K562 (cell line): Measurements from ENCODE around the gene INPP5K. TPM values are rescaled to one million over a fixed set of nuclear protein-coding genes. Genes with fewer than 3 reads are reported as not detected.
A peak's percentile ranks its signal among the peaks of the same experiment; 100 is the strongest.

Experiments
- BRD9 ChIP-seq: fragments of 450-650 bp; IDR thresholded peaks from 2 replicates; pipeline ENCODE4 v1.6.1; 2018; ENCODE audit warnings: low read depth; ENCODE audit not compliant: partially characterized antibody
- CBFA2T3 ChIP-seq: fragments of 450-650 bp; IDR thresholded peaks from 2 replicates; pipeline ENCODE4 v1.6.1; 2017
- FOSL1 ChIP-seq: fragments of 200-800 bp; sonication (Bioruptor generic); conservative IDR thresholded peaks from 2 replicates; pipeline ENCODE4 v1.6.1; 2016; ENCODE audit warnings: missing genetic modification characterization, missing compliant biosample characterization
- HDAC6 ChIP-seq: IDR thresholded peaks from 2 replicates; pipeline ENCODE4 v1.6.1; 2012; ENCODE audit warnings: low read depth, mild to moderate bottlenecking, control low read depth, inconsistent platforms, low read length, moderate library complexity
- KLF16 ChIP-seq: IDR thresholded peaks from 2 replicates; pipeline ENCODE4 v1.6.1; 2016; ENCODE audit warnings: antibody characterized with exemption
- PRDM10 ChIP-seq: fragments of 450-650 bp; IDR thresholded peaks from 2 replicates; pipeline ENCODE4 v1.6.1; 2018; ENCODE audit not compliant: partially characterized antibody
- REST ChIP-seq, 2 experiments: fragments of 450-650 bp; formaldehyde crosslinking in 1 of 2; IDR thresholded peaks; 2 replicates each; pipeline versions ENCODE4 v1.4.0 to v1.6.1; 2014 to 2020; ENCODE audit warnings: mild to moderate bottlenecking in 2 of 2, borderline replicate concordance in 1 of 2, low read depth in 1 of 2
- TAF15 ChIP-seq: fragments of 200-400 bp; formaldehyde crosslinking; IDR thresholded peaks from 2 replicates; pipeline ENCODE4 v1.6.1; 2017; ENCODE audit warnings: mild to moderate bottlenecking, low read depth, low read length, moderate library complexity
- TAF9B ChIP-seq: fragments of 450-650 bp; IDR thresholded peaks from 2 replicates; pipeline ENCODE4 v1.6.1; 2018; ENCODE audit warnings: mild to moderate bottlenecking; ENCODE audit not compliant: partially characterized antibody
- ZNF274 ChIP-seq: IDR thresholded peaks from 2 replicates; pipeline ENCODE4 v1.6.1; 2011; ENCODE audit warnings: low read depth, mild to moderate bottlenecking, low read length, moderate library complexity, borderline replicate concordance
- ZNF699 ChIP-seq: fragments of 250-450 bp; sonication (Bioruptor Pico); IDR thresholded peaks from 2 replicates; pipeline ENCODE4 v1.8.0; 2021; ENCODE audit warnings: mild to moderate bottlenecking, moderate library complexity; ENCODE audit not compliant: insufficient replicate concordance
- polyA plus RNA-seq, 8 experiments: library from polyadenylated mRNA; depleted of rRNA in 4 of 8; stranded (reverse) in 5 of 8; unstranded in 3 of 8; fragments of >200 nt; fragmentation: Nextera tagmentation in 2 of 8; fragmentation: Illumina TruSeq in 1 of 8; extraction: Ambion mirVana in 2 of 8; extraction: Trizol in 1 of 8; gene quantifications; 2 replicates each; pipeline versions ENCODE4 v1.2.1 to v1.2.3, GENCODE V29; 2011 to 2014; ENCODE audit warnings: inconsistent platforms in 1 of 8, missing spikeins in 1 of 8
- total RNA-seq, 7 experiments: library from RNA; depleted of rRNA in 6 of 7; stranded (reverse); fragments of >200 nt in 6 of 7; fragmentation: Illumina TruSeq in 2 of 7; extraction: Trizol in 2 of 7; gene quantifications; 2 replicates each; pipeline versions ENCODE4 v1.2.1 to v1.2.3, GENCODE V29; 2011 to 2021; ENCODE audit warnings: low replicate concordance in 1 of 7

INPP5K gene
- total and polyA plus RNA-seq, 9 of the 15 experiments (the other 6 are each of a cell fraction or from before 2014, with no cell fraction given): 0.63 to 15.1 (median 10.1) TPM

GRCh38 chr17:1484676-1485422 lies 31.6 kb downstream of the INPP5K start (continued):
- peak; percentile 78 for TF ChIP-seq PRDM10
- TF ChIP-seq CBFA2T3: peak; percentile 51
- TF ChIP-seq ZNF699 (CRISPR knock-in tag): no peak
- no peak for TF ChIP-seq ZNF274
- TF ChIP-seq HDAC6: no peak
- TF ChIP-seq KLF16: peak; percentile 88
- TF ChIP-seq REST (IDR thresholded peaks at IDR 0.05; ENCODE audit: borderline replicate concordance): no peak
- TF ChIP-seq REST (CRISPR knock-in tag; IDR thresholded peaks at IDR 0.05; ENCODE audit: low read depth): no peak
- TF ChIP-seq TAF9B: peak; percentile 63
- no peak for TF ChIP-seq TAF15
- TF ChIP-seq FOSL1 (tag): no peak
- no peak for TF ChIP-seq BRD9
